GM11168 (cell line): ENCODE data around the gene CP.

ENCODE experiments used
- in situ Hi-C: fragments of 300-500 bp; cut with MboI; formaldehyde crosslinking; loops from one replicate; pipeline ENCODE4 v1.12.0; 2022; ENCODE audit warnings: low sequenced_read_pairs; ENCODE audit not compliant: unreplicated experiment

CP gene

DNA sequence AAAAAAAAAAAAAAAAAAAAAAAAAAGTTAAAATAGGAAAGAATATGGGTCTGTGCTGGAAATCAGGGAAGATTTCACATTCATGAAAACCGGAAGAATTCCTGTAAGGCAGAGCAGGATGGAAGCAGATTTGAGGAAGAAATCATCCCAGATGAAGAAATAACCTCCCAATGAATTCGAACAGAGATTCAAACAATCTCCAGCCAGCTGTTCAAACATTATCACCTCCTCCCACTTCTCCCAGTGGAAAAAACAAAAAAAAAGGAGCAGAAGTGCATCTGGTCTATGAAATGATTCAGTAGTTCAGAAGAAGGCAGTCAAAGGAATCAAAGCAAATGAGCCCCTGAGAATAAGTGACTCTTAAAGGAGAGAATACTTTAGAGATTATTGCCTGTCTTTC lies 33.1 kb downstream of the CP start:
- in situ Hi-C loops: no loop called here

DNA sequence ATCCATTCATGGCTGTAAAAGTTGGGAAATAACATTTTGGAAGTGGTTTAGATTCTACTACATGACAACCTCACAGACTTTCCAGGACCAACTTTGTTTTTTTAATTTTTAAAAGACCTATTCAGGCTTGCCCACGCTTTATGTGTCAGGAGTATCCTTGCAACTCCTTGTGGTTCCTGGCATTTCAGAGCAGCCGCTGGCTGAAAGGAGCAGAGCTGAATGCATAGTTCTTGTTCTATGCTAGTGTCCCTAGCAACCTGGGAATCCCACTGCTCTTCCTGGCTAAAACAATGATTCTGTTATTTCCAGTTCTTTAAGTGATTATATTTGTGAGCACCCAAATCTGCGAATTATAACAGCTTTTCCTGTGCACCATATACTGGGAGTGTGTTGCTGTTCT lies 34.9 kb downstream of the CP start:
- in situ Hi-C loops: no loop called here

DNA sequence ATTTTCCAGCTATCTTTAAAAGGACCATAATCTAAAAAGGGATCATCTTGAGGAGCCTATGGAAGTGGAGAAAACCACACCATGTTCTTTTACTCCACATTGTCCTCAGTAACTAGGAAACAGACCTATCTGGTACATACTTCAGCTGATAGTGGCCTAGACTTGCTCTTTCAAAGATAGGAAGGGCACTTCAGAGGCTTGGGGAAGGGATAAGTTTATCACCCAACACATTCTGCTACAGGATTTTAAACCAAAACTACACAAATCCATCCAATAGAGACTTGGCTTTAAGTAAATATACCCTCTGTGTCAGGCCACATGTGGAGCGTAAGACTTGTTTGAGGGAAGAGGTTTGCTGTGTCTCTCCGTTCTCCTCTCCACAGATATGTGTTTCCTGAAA lies 35.4 kb downstream of the CP start:
- in situ Hi-C loops: no loop called here

DNA sequence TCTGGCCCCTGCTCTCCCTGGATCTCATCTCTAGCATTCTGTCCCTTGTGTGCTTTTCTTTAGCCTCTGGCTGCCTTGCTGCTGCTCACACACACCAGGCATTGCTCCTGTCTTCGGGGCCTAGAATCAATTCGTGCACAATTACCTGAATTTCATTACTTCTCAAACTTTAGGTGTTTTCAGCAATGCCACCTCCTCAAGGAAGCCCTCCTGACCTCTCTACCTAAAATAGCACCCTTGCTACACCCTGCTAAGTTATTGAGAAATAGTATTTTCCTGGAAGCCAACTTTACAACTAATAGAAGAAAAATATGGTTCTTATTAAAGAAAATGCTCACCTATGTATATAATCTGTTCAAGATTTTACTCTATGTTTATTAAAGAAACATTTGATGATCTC lies 40.4 kb downstream of the CP start:
- in situ Hi-C loops: no loop called here

DNA sequence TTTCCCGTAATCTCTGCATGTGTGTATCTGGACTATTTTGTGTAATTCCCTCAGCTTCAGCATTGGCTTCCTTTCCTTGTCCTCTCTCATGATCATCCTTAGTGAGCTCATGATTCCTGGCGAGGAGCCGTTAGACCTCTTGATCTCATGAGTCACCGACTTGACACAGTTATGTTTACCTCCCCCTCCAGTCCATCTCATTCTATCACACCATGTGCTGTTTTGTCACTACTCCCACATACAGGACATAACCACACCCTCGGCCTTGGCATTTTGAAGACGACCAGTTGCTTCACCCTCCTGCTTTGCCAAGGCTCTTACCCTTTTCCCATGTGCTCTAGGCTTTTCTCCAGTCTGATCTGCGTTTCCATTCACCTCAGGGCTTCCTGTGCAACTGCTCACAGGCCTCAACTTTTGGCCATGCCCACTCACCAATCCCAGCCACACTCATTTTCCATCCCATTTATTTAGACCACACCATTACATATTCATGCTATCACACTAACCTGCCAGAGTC lies 41.5 kb downstream of the CP start:
- in situ Hi-C loops: no loop called here

DNA sequence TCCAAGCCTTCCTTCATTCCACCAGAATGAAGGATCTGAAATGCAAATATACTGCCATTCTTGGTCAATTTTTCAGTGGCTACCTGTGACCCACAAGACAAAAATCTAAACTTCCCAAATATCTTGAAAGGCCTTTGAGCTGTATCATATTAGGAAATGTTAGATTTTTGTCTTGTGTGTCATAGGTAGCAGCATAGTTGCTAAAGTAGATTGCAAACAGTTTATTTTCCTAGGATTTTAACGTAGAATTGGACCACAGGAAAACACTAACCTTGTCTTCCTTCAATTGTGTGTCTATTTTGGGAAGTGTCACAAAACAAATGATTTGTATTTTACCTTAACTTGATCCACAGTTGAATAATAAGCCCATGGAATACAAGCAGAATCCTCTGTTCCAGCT lies 42.4 kb downstream of the CP start:
- in situ Hi-C loops: no loop called here

DNA sequence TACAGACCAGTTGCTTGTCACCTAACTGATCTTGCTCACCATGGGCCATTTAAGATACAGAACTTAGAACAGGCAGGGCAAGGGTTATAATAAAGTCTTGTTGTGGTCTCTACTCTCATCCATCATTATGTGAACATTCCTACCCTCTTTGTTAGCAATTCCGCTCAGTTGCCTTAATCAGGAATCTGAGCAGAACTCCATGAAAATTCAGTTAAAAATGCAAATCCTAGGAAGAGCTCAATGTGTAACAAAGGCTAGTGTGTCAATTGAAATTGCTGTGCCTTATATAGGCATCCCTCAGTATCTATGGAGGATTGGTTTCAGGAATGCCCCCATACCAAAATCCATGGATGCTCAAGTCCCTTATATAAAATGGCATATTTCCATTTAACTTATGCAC lies 44.5 kb downstream of the CP start:
- in situ Hi-C loops: no loop called here

DNA sequence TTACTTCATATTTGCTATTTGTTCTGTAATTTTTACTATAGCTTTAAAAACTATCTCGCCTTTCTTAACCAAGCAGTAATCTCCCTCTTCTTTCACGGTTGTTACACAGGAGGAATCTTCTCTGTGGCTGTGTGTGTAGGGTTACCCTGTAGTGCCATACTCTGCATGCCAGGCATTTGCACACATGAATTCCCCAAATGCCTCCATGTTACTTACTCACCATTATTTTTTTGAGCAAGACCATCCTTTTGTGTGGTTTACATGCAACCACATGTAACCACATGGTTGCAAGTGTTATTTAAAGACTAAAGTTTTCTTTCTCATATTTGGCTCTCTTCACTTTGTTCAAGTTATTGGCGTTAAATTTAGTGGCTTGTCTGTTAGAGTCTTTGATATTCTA lies 46.7 kb downstream of the CP start:
- in situ Hi-C loops: no loop called here

DNA sequence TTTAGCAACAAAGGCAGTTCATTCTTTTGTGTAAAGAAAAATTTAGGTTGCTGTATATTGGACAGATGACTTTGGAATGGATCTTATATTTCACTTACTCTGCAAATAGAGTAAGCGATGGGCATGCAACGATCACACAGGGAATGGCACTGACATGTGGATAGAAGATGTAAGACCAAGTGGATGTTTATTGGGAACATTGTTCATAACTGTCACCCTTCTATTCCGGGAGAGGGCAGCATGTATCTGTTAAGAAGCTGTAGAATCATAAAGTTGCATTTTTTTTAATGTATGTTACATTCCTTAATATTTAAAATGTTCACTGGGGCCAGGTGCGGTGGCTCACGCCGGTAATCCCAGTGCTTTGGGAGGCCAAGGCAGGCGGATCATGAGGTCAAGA lies 51.0 kb downstream of the CP start:
- in situ Hi-C loops: no loop called here

DNA sequence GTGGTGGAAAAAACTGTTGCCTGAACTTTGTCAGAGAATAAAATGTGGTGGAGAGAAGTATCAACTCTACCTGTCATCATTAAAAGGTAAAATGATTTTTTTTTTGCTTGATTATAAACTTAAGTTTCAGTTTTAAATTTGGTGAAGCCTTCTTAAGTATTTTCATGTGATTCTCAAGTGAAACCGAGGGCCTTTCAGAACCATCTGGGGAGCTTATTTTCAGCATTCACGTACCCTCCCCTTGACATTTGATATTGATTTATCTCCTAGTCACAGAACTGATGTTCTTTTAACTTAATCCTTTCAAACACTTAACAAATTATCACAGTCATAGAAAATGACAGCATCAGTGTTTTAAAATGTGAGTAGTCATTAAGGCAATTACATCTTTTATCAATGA lies 53.7 kb downstream of the CP start:
- in situ Hi-C loops: no loop called here

DNA sequence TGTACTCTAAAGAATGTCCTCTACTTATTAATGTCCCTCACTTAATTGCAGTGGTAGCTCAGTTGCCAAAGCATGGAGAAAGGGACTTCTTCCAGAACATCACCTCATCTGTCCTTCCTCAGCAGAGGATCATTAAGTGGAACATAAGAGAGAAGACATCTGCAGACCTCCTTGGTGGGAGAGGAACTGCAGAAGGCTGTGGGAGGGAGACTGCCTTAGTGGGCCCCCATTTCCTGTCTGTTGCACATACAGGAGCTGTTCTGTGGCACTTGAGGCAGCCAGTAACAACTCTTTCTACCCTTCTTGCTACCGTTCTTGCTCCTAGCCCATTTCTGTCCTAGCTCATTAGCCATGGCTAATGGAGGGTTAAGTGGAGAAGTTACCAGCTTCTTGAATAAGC lies 58.6 kb downstream of the CP start:
- in situ Hi-C loops: no loop called here

DNA sequence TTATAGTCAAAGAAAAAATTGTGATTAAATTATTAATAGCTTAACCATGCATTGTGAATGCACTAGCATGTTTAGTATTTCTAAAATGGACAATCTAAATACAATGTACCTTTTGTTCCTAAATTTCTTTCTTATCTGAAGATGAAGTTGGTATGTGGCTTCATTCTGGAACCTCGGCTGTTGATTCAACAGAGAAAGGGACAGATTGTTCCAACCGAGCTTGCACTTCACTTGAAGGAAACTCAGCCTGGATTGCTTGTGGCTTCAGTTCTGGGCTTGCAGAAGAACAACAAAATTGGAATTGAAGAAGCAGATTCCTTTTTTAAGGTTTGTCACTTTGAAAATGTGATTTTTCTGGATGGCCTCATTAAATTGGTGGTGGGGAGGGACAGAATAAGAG lies 59.6 kb downstream of the CP start:
- in situ Hi-C loops: no loop called here

DNA sequence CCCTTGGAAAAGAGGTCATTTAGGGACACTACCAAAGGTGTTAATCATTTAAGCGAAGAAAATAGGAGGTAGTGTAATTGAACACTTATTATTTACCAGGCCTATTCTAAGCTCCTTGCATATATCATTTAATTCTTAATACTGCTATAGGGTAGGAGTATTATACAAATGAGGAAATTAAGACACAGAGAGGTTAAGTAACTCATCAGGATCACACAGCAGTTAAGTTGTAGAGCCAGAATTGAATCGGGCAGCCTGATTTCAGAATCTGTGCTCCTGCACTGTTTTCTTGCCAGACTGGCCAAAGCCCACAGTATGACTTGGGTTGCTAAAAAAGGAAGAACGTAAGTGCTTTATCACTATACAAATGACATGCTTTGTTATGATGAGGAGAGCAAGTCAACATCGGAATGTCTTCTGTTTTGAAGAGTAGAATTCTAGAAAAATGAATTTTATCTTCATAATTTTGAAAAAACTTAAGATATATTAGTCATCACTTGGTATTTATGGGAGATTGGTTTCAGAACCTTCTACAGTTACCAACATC lies 60.8 kb downstream of the CP start:
- in situ Hi-C loops: no loop called here

DNA sequence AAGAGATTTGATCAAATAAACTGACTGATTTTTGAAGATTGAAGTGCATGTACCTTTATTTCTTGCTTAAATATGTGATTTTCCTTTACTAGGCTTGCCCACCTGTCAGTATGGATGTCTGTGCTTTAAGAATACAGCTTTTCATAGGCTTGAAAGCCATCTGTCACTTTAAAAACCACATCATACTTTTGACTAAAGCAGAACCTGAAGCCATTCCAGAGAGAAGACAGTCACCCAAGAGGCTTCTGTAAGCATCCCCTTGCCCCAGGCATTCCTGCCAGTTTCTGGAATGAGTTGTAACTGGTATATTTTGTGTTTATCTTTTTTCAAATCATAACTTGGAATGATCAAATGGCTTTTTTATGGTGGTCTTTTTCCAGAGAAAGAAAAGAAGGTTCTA lies 68.2 kb downstream of the CP start:
- in situ Hi-C loops: no loop called here

DNA sequence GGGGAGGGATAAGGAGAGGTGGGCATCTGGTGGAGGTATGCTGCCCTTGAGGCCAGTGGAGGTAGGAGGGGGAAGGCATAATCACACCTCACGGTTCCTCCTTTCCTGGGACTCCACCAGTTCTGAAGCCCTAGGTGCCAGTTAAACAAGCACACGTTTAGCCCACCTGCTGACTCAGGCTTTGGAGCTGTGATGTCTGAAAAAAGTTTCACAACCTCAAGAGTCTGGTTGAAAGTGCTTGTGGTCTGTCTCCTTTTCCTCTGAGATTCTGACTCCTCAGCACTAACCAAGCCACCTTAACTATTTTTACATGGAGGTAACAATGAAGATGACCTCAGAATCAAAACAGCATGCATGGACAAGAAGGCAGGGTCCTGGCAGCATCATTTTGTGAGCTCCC lies 69.2 kb downstream of the CP start:
- in situ Hi-C loops: no loop called here

DNA sequence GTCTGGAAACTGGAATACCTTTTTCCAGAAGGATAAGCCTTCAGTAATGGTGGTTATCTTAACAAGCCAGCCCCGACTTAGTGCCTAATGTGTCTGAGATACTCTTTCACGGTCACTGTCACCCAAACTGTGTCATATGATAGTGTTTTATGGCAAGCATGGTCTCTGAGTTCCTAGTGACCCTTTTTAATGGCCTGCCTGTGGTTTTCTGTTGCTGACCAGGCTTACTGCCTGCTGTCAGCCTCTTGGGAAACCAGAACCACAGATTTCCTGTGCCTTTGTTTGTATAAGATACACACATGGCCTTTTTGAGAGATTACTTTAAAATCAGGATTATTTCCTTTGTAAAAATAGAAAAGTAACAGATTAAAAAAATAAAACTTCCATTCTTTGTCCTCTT lies 69.8 kb downstream of the CP start:
- in situ Hi-C loops: no loop called here

DNA sequence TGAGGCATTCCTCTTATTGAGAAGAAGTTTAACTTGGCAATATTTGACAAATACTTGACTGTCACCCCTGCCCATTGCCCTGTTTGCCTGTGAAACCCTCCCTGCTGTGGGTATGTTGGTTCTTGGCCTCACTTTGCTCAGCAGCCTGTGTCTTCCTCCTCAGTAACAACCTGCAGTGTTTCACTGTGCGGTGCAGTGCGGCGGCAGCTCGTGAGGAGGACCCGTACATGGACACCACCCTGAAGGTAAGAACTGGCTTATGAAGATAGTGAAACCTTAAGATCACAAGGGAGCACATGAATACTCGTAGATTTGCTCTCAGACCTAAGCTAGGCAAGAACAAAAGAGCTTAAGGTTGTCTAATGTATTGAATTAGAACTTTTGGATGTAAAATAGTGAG lies 71.2 kb downstream of the CP start:
- in situ Hi-C loops: no loop called here

DNA sequence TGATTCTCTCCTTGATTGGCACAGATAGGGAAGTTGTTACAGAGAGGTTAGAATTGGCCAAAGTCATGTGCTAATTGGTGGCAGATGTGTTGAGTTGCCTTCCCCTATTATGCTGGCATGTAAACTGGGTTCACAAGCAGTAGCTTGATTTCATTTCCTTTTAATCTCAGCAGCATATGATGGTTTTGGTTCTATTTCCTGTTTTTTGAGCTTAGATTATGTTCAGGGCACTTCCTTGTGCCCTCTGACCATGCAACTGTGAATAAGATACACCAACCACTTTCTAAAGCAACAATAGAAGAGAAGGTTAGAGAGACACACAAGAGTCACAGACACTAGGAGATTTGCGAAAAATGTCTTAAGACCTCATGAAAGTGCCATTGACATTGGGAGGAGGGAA lies 75.7 kb downstream of the CP start:
- in situ Hi-C loops: no loop called here

DNA sequence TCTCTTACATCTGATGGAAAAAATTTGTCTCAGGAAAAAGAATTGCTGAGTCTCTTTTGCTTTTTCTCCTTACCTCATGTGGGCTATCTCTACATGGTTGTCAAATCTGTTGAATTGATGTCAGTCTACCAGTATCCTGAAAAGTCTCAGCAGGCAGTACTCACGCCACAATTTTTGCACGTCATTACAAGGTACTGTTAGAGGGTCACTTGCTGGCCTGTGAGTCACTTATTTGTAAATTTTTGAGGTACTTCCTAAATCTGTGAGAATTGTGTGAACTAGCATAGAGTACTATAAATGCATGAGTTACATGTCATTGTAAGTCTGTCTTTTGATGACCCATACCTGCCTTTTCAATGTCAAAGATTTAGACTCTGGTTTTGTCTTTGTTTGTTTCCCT lies 76.3 kb downstream of the CP start:
- in situ Hi-C loops: no loop called here

DNA sequence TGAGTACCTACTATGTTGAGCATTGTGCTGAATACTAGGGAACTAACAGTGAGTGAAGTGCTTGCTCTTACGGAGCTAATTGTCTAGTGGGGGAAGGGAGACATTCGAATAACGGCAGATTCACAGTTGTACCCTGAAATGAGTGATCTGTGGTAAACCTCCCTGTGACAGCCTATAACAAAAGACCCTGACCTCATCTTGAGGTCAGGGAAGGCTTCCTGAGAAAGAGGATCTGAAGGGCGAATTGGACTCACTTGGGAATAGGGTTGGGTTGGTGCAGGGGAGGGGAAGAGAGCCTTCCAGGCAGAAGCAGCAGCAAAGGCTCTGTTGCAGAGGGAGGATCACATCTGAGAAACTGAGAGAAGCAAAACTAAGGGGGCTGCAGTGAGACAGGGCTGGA lies 78.9 kb downstream of the CP start:
- in situ Hi-C loops: no loop called here

DNA sequence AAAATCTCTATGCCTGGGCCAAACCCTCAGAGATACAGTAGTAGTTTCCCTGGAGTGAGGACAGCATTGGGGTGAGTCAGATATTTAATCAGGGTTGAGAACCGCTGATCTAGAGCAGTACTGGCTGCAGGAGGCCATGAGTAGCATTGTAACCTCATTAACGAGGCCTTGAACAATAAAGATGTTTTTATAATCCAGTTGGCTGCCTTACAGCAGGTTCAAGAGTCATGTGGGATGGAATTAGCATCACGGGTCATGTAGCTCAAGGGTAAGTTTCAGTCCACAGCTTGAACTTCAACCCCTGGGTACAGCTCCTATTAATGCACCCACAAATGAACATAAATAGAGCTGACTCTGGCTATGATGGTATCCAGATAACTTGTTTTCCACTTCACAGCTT lies 87.1 kb downstream of the CP start:
- in situ Hi-C loops: no loop called here

DNA sequence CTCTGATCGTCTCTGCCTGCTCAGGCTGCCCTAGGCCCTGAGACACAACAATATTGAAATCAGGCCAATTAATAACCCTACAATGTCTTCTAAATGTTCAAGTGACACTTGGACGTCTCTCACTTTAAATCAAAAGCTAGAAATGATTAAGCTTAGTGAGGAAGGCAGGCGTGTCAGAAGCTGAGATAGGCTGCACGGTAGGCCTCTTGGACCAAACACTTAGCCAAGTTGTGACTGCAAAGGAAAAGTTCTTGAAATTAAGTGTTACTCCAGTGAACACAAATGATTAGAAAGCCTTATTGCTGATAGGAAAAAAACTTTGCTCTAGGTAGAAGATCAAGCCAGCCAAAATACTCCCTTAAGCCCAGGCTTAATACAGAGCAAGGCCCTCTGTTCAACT lies 90.0 kb downstream of the CP start:
- in situ Hi-C loops: no loop called here
